Sigmoid colon (tissue), 3 donors: ENCODE data around the gene HOXB4.

Experiments
- POLR2A ChIP-seq, 2 donors: fragments of 450-650 bp; IDR thresholded peaks; one replicate each; pipeline ENCODE4 v1.6.1; 2016; ENCODE audit warnings: antibody characterized with exemption in 2 of 2, mild to moderate bottlenecking in 2 of 2, moderate library complexity in 2 of 2
- TF ChIP-seq, protein P1 (sequence below), 4 experiments: fragments of 450-650 bp in 3 of 4; fragments of 200-600 bp in 1 of 4; IDR thresholded peaks; one replicate each; pipeline ENCODE4 v1.5.1; 2016 to 2019; ENCODE audit warnings: antibody characterized with exemption in 4 of 4, mild to moderate bottlenecking in 3 of 4, moderate library complexity in 2 of 4

GRCh38 chr17:48554412-48555257, 23.5 kb downstream of the HOXB4 start:
- TF ChIP-seq POLR2A (IDR thresholded peaks at IDR 0.05), result no peak
- TF ChIP-seq, protein P1, sequence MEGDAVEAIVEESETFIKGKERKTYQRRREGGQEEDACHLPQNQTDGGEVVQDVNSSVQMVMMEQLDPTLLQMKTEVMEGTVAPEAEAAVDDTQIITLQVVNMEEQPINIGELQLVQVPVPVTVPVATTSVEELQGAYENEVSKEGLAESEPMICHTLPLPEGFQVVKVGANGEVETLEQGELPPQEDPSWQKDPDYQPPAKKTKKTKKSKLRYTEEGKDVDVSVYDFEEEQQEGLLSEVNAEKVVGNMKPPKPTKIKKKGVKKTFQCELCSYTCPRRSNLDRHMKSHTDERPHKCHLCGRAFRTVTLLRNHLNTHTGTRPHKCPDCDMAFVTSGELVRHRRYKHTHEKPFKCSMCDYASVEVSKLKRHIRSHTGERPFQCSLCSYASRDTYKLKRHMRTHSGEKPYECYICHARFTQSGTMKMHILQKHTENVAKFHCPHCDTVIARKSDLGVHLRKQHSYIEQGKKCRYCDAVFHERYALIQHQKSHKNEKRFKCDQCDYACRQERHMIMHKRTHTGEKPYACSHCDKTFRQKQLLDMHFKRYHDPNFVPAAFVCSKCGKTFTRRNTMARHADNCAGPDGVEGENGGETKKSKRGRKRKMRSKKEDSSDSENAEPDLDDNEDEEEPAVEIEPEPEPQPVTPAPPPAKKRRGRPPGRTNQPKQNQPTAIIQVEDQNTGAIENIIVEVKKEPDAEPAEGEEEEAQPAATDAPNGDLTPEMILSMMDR (IDR thresholded peaks at IDR 0.05), result no peak
